Esophagus muscularis mucosa (tissue), 4 donors: ENCODE data around the gene CALML3.

ENCODE experiments used
- EP300 ChIP-seq: sonication (generic); formaldehyde crosslinking; IDR thresholded peaks from one replicate; pipeline ENCODE4 v1.6.1; 2017; ENCODE audit warnings: antibody characterized with exemption
- POLR2A ChIP-seq: fragments of 450-650 bp; IDR thresholded peaks from one replicate; pipeline ENCODE4 v1.6.1; 2017; ENCODE audit warnings: antibody characterized with exemption, moderate library complexity, mild to moderate bottlenecking, low read depth
- POLR2AphosphoS5 ChIP-seq, 2 donors: sonication (generic); formaldehyde crosslinking; IDR thresholded peaks; one replicate each; pipeline ENCODE4 v1.6.1; 2017; ENCODE audit warnings: antibody characterized with exemption in 2 of 2
- TF ChIP-seq, protein P1 (sequence below), 3 experiments: fragments of 200-600 bp in 2 of 3; fragments of 450-650 bp in 1 of 3; sonication (generic) in 2 of 3; IDR thresholded peaks; one replicate each; pipeline ENCODE4 v1.5.1; 2017 to 2019; ENCODE audit warnings: antibody characterized with exemption in 3 of 3, mild to moderate bottlenecking in 2 of 3, moderate library complexity in 1 of 3

DNA sequence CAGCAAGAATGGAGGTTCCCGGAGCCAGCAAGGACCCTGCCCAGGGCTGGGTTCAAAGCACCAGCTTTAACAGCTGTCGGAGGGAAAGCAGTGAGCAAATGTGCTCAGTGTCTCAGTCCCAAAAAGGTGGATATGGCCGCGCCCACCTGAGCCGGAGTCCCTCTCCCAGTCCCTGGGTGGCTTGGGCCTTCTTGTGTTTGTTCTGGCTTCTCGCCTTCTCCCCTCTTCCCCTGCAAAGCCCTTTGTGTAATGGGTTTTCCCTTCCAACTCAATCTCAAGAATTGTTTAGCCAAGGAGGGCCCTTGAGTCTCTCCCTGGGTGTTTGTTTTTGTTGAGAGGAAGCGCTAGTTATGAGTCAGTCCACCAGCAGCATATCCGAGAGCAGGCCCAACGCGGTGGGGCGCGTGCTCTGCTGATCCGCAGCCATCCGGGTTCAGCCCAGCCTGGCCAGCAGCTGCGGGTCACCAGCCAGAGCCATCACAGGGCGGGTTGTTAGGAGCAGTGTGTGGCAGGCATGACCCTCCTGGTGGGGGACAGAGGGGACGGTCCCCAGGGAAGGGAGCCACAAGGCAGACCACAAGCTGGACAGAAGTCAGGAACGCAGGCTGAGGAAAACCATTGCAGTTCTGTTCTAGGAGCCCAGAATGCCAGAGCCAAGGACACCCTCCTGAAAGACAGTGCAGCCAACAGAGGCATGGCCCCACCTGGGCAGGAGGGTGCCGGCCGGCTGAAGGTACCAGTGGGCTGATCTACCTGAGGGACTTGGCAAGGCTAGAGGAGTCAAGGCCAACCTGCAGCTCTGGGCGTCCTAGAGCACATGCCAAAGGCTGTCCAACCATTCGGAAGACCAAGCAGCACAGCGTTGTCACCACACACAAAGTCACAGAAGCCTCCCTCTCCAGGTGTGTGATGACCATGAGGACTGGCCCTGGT lies 21.3 kb downstream of the CALML3 start:
- TF ChIP-seq, protein P1, sequence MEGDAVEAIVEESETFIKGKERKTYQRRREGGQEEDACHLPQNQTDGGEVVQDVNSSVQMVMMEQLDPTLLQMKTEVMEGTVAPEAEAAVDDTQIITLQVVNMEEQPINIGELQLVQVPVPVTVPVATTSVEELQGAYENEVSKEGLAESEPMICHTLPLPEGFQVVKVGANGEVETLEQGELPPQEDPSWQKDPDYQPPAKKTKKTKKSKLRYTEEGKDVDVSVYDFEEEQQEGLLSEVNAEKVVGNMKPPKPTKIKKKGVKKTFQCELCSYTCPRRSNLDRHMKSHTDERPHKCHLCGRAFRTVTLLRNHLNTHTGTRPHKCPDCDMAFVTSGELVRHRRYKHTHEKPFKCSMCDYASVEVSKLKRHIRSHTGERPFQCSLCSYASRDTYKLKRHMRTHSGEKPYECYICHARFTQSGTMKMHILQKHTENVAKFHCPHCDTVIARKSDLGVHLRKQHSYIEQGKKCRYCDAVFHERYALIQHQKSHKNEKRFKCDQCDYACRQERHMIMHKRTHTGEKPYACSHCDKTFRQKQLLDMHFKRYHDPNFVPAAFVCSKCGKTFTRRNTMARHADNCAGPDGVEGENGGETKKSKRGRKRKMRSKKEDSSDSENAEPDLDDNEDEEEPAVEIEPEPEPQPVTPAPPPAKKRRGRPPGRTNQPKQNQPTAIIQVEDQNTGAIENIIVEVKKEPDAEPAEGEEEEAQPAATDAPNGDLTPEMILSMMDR (IDR thresholded peaks at IDR 0.05), result no peak
- peak in 1 of 2 donors; percentile 36 for TF ChIP-seq POLR2AphosphoS5 (IDR thresholded peaks at IDR 0.05)
- no peak for TF ChIP-seq POLR2A
- no peak for TF ChIP-seq EP300
